MCF 10A (cell line): ENCODE results near the gene PUS7L. TPM values are rescaled to one million over a fixed set of nuclear protein-coding genes. Genes with fewer than 3 reads are reported as not detected.

ENCODE experiments used
- BruUV-seq: library from RNA; stranded (reverse); fragments of 400-500 nt; replicated peaks from 2 replicates; lab custom pipeline; 2021; lab: Mats Ljungman, UMichigan
- CTCF ChIA-PET: fragments of 300-600 bp; sonication (Branson Sonifier 250); formaldehyde crosslinking; extraction: SDS; loops from one replicate; lab custom pipeline; 2021; ENCODE audit warnings: antibody characterized with exemption, inconsistent platforms; lab: Yijun Ruan, JAX
- POLR2A ChIA-PET: fragments of 300-600, 350-650 bp; sonication (Branson Sonifier 250); formaldehyde crosslinking; extraction: SDS; loops from one replicate; lab custom pipeline; 2020; ENCODE audit warnings: antibody characterized with exemption, inconsistent platforms; lab: Yijun Ruan, JAX
- DNase-seq: peaks from one replicate; pipeline ENCODE4 v3.0.0-alpha.2; 2018; ENCODE audit not compliant: unreplicated experiment
- H3K27ac Mint-ChIP-seq: one replicate; pipeline ENCODE4 v1.8.0; 2022; ENCODE audit warnings: mild to moderate bottlenecking, low read depth, mixed read lengths; ENCODE audit not compliant: unreplicated experiment
- H3K27me3 Mint-ChIP-seq: one replicate; pipeline ENCODE4 v1.8.0; 2022; ENCODE audit warnings: mixed read lengths; ENCODE audit not compliant: insufficient read depth, unreplicated experiment
- H3K36me3 Mint-ChIP-seq: one replicate; pipeline ENCODE4 v1.8.0; 2022; ENCODE audit warnings: mild to moderate bottlenecking, moderate library complexity, mixed read lengths; ENCODE audit not compliant: insufficient read depth, unreplicated experiment
- H3K4me1 Mint-ChIP-seq: one replicate; pipeline ENCODE4 v1.8.0; 2022; ENCODE audit warnings: mixed read lengths; ENCODE audit not compliant: insufficient read depth, unreplicated experiment
- H3K4me3 Mint-ChIP-seq: one replicate; pipeline ENCODE4 v1.8.0; 2022; ENCODE audit warnings: mild to moderate bottlenecking, moderate library complexity, mixed read lengths; ENCODE audit not compliant: unreplicated experiment
- H3K9me3 Mint-ChIP-seq: one replicate; pipeline ENCODE4 v1.8.0; 2022; ENCODE audit warnings: mixed read lengths; ENCODE audit not compliant: unreplicated experiment
- intact Hi-C: fragments of 100-400 bp; cut with micrococcal nuclease; formaldehyde crosslinking; loops from 2 replicates; pipeline ENCODE4 v1.14.1; 2022
- total RNA-seq: library from RNA; stranded (reverse); gene quantifications from 2 replicates; pipeline ENCODE4 v1.2.3, GENCODE V29; 2022
- TF ChIP-seq, protein P1 (sequence below): fragments of 200-600 bp; IDR thresholded peaks from one replicate; pipeline ENCODE4 v1.8.0; 2022; ENCODE audit warnings: antibody characterized with exemption, mild to moderate bottlenecking; ENCODE audit not compliant: unreplicated experiment

The PUS7L gene
- total RNA-seq, 1 experiment from 2014 or later, result 26.5 TPM

DNA sequence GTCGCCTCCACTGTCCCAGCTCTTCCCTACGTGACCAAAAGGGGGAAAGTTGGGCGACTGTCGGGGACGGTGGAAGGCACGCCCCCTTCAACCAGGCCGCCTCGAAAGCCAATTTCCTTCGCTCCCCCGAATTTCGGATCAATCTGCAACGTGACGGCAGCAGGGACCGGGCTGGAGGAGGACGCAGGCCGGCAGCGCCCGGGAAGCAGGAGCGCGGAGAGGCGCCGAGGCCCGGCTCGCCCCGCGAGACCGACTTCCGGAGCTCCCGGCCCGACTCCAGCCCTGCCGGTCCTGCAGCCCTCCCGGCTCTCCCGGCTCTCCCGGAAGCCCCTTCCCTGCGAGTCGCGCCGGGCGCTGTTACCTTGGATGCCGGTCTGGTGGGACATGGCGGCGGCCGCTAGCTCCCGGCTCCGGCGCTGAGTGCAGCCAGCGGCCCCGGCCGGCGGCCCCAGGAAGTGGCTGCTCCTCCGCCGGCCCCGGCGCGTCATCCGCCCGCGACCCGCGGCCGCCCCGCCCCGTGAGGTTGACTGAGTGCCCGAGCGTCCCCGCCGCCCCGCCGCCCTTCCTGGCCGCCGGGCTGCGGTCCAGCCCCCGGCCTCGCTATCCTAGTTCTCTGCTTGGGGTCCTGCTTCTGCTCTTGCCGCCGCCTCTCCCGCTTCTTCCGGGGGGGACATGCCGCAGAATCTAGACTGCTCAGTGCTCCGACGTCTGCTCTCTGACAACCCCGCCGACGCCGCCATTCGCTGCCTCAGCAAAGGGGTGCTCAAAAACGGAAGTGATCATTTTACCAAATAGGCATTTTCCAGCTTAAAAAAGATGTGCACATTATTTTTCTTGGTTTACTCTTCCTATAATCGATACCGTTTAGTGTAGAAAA is 47.5 kb upstream of the PUS7L start, which contains the start of gene TWF1:
TSS of gene TWF1 (minus strand) at position 458 of the 877 bp plus-strand sequence. CDS start at position 386, 72 bp downstream.
- Mint-ChIP-seq H3K9me3 (no peaks in the 10 kb centered on the region), H3K27ac (peak within 1 kb of the TSS; percentile 98), H3K4me1 (peaks cover 7% of the 10 kb centered on the region), H3K4me3 (peak within 1 kb of the TSS; percentile 86), H3K36me3 (peaks cover 26% of the 10 kb centered on the region), H3K27me3 (no peaks in the 10 kb centered on the region)
- peak; percentile 75 for DNase-seq
- ChIA-PET CTCF (interaction anchor here (0.7 to 5.2 kb wide), 12 partner anchors 11 to 79 kb away, joined by 3 to 45 read pairs (median 3); no protein-coding TSS in a partner anchor), POLR2A (interaction anchor here (0.8 to 8.8 kb wide), 35 partner anchors 9 to 1481 kb away, joined by 3 to 152 read pairs (median 4); partner anchors contain the start of genes IRAK4, PPHLN1, PUS7L and TMEM117)
- BruUV-seq, result no TSS peak
- TF ChIP-seq, protein P1, sequence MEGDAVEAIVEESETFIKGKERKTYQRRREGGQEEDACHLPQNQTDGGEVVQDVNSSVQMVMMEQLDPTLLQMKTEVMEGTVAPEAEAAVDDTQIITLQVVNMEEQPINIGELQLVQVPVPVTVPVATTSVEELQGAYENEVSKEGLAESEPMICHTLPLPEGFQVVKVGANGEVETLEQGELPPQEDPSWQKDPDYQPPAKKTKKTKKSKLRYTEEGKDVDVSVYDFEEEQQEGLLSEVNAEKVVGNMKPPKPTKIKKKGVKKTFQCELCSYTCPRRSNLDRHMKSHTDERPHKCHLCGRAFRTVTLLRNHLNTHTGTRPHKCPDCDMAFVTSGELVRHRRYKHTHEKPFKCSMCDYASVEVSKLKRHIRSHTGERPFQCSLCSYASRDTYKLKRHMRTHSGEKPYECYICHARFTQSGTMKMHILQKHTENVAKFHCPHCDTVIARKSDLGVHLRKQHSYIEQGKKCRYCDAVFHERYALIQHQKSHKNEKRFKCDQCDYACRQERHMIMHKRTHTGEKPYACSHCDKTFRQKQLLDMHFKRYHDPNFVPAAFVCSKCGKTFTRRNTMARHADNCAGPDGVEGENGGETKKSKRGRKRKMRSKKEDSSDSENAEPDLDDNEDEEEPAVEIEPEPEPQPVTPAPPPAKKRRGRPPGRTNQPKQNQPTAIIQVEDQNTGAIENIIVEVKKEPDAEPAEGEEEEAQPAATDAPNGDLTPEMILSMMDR, result peak; percentile 28
- intact Hi-C loops, result loop anchor here (1.0 to 2.0 kb wide), 3 partner anchors 30 to 76 kb away; partner anchors contain the start of genes IRAK4, PUS7L and TMEM117

DNA sequence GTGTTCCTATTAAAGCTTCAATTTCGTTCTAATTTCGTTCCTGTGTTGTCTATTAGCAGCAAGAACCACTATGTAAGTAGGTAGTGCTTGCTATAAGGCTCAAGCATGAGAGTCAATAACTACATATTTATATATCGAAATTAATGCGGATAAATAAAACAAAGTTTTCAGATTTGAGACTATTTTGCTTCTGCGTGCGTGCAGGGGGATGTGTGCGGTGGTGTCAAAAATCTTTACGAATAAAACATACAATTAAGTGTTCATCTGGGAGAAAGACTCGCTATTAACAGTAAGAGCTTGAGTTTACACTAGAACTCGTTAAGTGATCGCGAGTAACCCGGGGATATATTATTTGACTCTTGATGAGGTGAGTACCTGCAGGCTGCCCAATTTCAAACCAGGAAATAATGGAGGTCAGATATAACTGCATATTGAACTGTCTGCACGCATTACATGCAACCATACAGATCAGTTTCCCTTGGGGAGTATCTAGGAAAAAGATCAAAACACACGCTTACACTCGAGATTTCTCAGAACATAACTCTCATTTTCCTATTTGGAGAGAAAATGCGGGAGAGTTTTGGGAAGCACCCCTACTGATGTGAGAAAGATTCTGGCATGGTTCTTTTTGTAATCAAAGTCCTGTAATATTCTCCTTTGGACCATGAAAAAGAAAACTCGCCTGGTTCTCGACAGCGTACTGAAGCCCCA is 46.7 kb upstream of the PUS7L start:
- peak; percentile 24 for DNase-seq
- Mint-ChIP-seq H3K4me3 (peak overlapping the region; percentile 86), H3K4me1 (peaks cover 7% of the 10 kb centered on the region), H3K9me3 (no peaks in the 10 kb centered on the region), H3K27ac (peak overlapping the region; percentile 98), H3K27me3 (no peaks in the 10 kb centered on the region), H3K36me3 (peaks cover 33% of the 10 kb centered on the region)
- POLR2A ChIA-PET, result interaction anchor here (0.6 to 8.8 kb wide), 34 partner anchors 8 to 1480 kb away, joined by 3 to 152 read pairs (median 4); partner anchors contain the start of genes IRAK4, PPHLN1, PUS7L and TMEM117
- TF ChIP-seq, protein P1, result no peak
- intact Hi-C loops, result loop anchor here (1.0 to 2.0 kb wide), 2 partner anchors 47 to 77 kb away; partner anchors contain the start of genes IRAK4 and PUS7L
- TSS peak; percentile 38 for BruUV-seq
- CTCF ChIA-PET, result interaction anchor here (0.6 to 5.2 kb wide), 12 partner anchors 13 to 1352 kb away, joined by 3 to 45 read pairs (median 4); no protein-coding TSS in a partner anchor

DNA sequence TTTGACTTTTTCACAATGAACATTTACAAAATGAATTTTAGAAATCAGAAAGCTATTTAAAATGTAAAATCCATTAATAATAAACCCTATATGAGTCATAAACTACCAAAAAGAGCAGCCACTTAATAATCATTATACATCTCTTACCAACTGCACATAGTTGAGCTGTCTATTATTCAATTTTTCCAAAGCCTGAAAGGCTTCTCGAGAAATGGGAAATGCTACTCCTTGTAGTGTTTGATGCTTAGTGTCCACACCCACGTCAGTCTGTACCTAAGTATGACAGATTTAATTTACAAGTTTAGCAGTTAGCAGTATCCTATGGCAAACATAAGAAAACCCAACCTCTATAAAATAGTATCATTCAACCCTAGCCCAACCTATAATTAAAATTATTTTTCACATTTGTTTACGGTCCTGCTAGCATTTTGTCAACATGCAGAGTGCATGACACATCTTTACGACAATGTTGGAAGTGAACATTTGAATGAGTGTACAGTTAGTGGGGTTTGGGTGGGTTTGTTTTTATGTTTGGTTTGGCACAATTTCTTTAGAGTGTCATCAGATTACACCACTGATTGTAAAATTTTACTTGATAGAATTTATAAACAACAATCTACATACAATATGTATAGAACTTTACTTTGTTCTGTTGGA is 39.1 kb upstream of the PUS7L start:
- ChIA-PET POLR2A (interaction anchor here (0.7 to 1.9 kb wide), 3 partner anchors 7 to 38 kb away, joined by 3 to 5 read pairs (median 3); partner anchors contain the start of genes TMEM117 and TWF1), CTCF (interaction anchor here (2.2 kb wide), 1 partner anchor 85 kb away, joined by 6 read pairs; no protein-coding TSS in a partner anchor)
- DNase-seq, result no peak
- no peaks in the 10 kb centered on the region for H3K4me1 Mint-ChIP-seq
- H3K4me3 Mint-ChIP-seq, result no peak overlapping the region
- BruUV-seq, result no TSS peak
- peaks cover 59% of the 10 kb centered on the region for H3K36me3 Mint-ChIP-seq
- no peak overlapping the region for H3K27ac Mint-ChIP-seq
- TF ChIP-seq, protein P1, result no peak
- H3K9me3 Mint-ChIP-seq, result no peaks in the 10 kb centered on the region
- intact Hi-C loops, result no loop called here
- H3K27me3 Mint-ChIP-seq, result no peaks in the 10 kb centered on the region
